GM21717 (cell line): ENCODE measurements around the gene NR2C2.

Experiments
- ATAC-seq: cut with Tn5 transposase; IDR thresholded peaks from one replicate; pipeline ENCODE4 v1.9.1; 2021; ENCODE audit warnings: mild to moderate bottlenecking, moderate library complexity; ENCODE audit not compliant: unreplicated experiment

Gene NR2C2

GRCh38 chr3:15097891-15098290, 150.5 kb downstream of the NR2C2 start:
- ATAC-seq = no peak
